ENCODE results near the gene INTS4.
"Not testable (repeated sequence)": the region's sequence is repeated elsewhere in the genome, so short reads cannot be mapped to it uniquely, and the experiment has no call there.

The INTS4 gene

GRCh38 chr11:77942465-77942864, 52.0 kb downstream of the INTS4 start:
- not testable (repeated sequence) for H3K9me3 Mint-ChIP-seq; H3K4me1 Mint-ChIP-seq; H3K4me3 Mint-ChIP-seq; ATAC-seq (replicated peaks); H3K27ac Mint-ChIP-seq; DNase-seq; H3K27me3 Mint-ChIP-seq
- H3K36me3 Mint-ChIP-seq: peaks cover 26 to 31% of the 10 kb centered on the region in 2 donors

- not testable (repeated sequence) for H3K9me3 Mint-ChIP-seq; H3K4me3 Mint-ChIP-seq; H3K27me3 Mint-ChIP-seq; DNase-seq; ATAC-seq (replicated peaks); H3K27ac Mint-ChIP-seq; H3K4me1 Mint-ChIP-seq
- peaks cover 42 to 54% of the 10 kb centered on the region in 2 donors for H3K36me3 Mint-ChIP-seq
Observed at GRCh38 chr11:77933596-77933995, 60.9 kb downstream of the INTS4 start.

- H3K4me1 Mint-ChIP-seq; H3K27ac Mint-ChIP-seq; H3K4me3 Mint-ChIP-seq; H3K9me3 Mint-ChIP-seq; ATAC-seq (replicated peaks); DNase-seq; H3K27me3 Mint-ChIP-seq: not testable (repeated sequence)
- peaks cover 42 to 62% of the 10 kb centered on the region in 2 donors for H3K36me3 Mint-ChIP-seq
Observed at GRCh38 chr11:77930334-77931208, 63.9 kb downstream of the INTS4 start.

- H3K9me3 Mint-ChIP-seq; ATAC-seq (replicated peaks); H3K4me3 Mint-ChIP-seq; H3K27me3 Mint-ChIP-seq; H3K27ac Mint-ChIP-seq; DNase-seq; H3K4me1 Mint-ChIP-seq: not testable (repeated sequence)
- H3K36me3 Mint-ChIP-seq: peaks cover 12 to 24% of the 10 kb centered on the region in 2 donors
Observed at GRCh38 chr11:77917713-77918112, 76.8 kb downstream of the INTS4 start.

- not testable (repeated sequence) for DNase-seq; H3K9me3 Mint-ChIP-seq; ATAC-seq (replicated peaks); H3K27me3 Mint-ChIP-seq; H3K27ac Mint-ChIP-seq; H3K4me1 Mint-ChIP-seq; H3K4me3 Mint-ChIP-seq
- peaks cover 22 to 29% of the 10 kb centered on the region in 2 donors for H3K36me3 Mint-ChIP-seq
Observed at GRCh38 chr11:77914307-77914791, 80.1 kb downstream of the INTS4 start.

- not testable (repeated sequence) for H3K27ac Mint-ChIP-seq; DNase-seq; H3K9me3 Mint-ChIP-seq; H3K4me3 Mint-ChIP-seq; H3K4me1 Mint-ChIP-seq; ATAC-seq (replicated peaks); H3K27me3 Mint-ChIP-seq
- H3K36me3 Mint-ChIP-seq: peaks cover 22 to 30% of the 10 kb centered on the region in 2 donors
Observed at GRCh38 chr11:77913608-77914306, 80.7 kb downstream of the INTS4 start.

GRCh38 chr11:77910828-77911227, 83.6 kb downstream of the INTS4 start:
- not testable (repeated sequence) for H3K9me3 Mint-ChIP-seq; H3K27ac Mint-ChIP-seq; DNase-seq; H3K4me1 Mint-ChIP-seq; H3K27me3 Mint-ChIP-seq; H3K4me3 Mint-ChIP-seq; ATAC-seq (replicated peaks)
- peaks cover 22 to 30% of the 10 kb centered on the region in 2 donors for H3K36me3 Mint-ChIP-seq

GRCh38 chr11:77909277-77909676, 85.2 kb downstream of the INTS4 start:
- Mint-ChIP-seq H3K36me3 (peaks cover 22 to 30% of the 10 kb centered on the region in 2 donors), H3K4me3 (no peak overlapping the region), H3K27ac (peak overlapping the region; percentile 62), H3K9me3 (no peaks in the 10 kb centered on the region), H3K27me3 (no peaks in the 10 kb centered on the region), H3K4me1 (peaks cover 0 to 1% of the 10 kb centered on the region in 2 donors)
- no peak for DNase-seq
- peak; percentile 54 to 75 for ATAC-seq (replicated peaks)

- DNase-seq (no peak), ATAC-seq (replicated peaks) (peak in 1 of 2 donors; percentile 12)
- Mint-ChIP-seq H3K27me3 (no peaks in the 10 kb centered on the region), H3K9me3 (no peaks in the 10 kb centered on the region), H3K4me1 (peaks cover 0 to 1% of the 10 kb centered on the region in 2 donors), H3K36me3 (peaks cover 20 to 30% of the 10 kb centered on the region in 2 donors), H3K27ac (no peak overlapping the region), H3K4me3 (no peak overlapping the region)
Observed at GRCh38 chr11:77908835-77909234, 85.6 kb downstream of the INTS4 start.

GRCh38 chr11:77894949-77895348, 99.5 kb downstream of the INTS4 start:
- not testable (repeated sequence) for H3K27me3 Mint-ChIP-seq; H3K4me1 Mint-ChIP-seq; H3K9me3 Mint-ChIP-seq; ATAC-seq (replicated peaks); DNase-seq; H3K4me3 Mint-ChIP-seq; H3K27ac Mint-ChIP-seq
- peaks cover 24 to 40% of the 10 kb centered on the region in 2 donors for H3K36me3 Mint-ChIP-seq

GRCh38 chr11:77891703-77892102, 102.8 kb downstream of the INTS4 start:
- not testable (repeated sequence) for H3K4me3 Mint-ChIP-seq; ATAC-seq (replicated peaks); H3K27me3 Mint-ChIP-seq; H3K4me1 Mint-ChIP-seq; DNase-seq; H3K9me3 Mint-ChIP-seq; H3K27ac Mint-ChIP-seq
- peaks cover 34 to 63% of the 10 kb centered on the region in 2 donors for H3K36me3 Mint-ChIP-seq

- H3K4me3 Mint-ChIP-seq; H3K27me3 Mint-ChIP-seq; H3K9me3 Mint-ChIP-seq; H3K4me1 Mint-ChIP-seq; ATAC-seq (replicated peaks); DNase-seq: not testable (repeated sequence)
- peaks cover 37 to 65% of the 10 kb centered on the region in 2 donors for H3K36me3 Mint-ChIP-seq
- peak overlapping the region; percentile 14 for H3K27ac Mint-ChIP-seq
Observed at GRCh38 chr11:77891256-77891655, 103.2 kb downstream of the INTS4 start.

- not testable (repeated sequence) for H3K9me3 Mint-ChIP-seq; DNase-seq; H3K4me1 Mint-ChIP-seq; H3K4me3 Mint-ChIP-seq; ATAC-seq (replicated peaks); H3K27ac Mint-ChIP-seq; H3K27me3 Mint-ChIP-seq
- peaks cover 39 to 65% of the 10 kb centered on the region in 2 donors for H3K36me3 Mint-ChIP-seq
Observed at GRCh38 chr11:77890619-77891056, 103.8 kb downstream of the INTS4 start.

GRCh38 chr11:77890100-77890614, 104.3 kb downstream of the INTS4 start:
- H3K27ac Mint-ChIP-seq; ATAC-seq (replicated peaks); H3K4me3 Mint-ChIP-seq; DNase-seq; H3K9me3 Mint-ChIP-seq; H3K4me1 Mint-ChIP-seq; H3K27me3 Mint-ChIP-seq: not testable (repeated sequence)
- peaks cover 42 to 66% of the 10 kb centered on the region in 2 donors for H3K36me3 Mint-ChIP-seq

All from stimulated activated naive B cell treated with anti-CD40 and anti-IgM and Interleukin-4, amounts not matched to agents 10 μg/mL and 1 μg/mL and 100 μg/mL, for 72 hours (primary cell).